ENCODE measurements around the gene STAU1. TPM values are rescaled to one million over a fixed set of nuclear protein-coding genes. Genes with fewer than 3 reads are reported as not detected.
"Not testable (repeated sequence)": the region's sequence is repeated elsewhere in the genome, so short reads cannot be mapped to it uniquely, and the experiment has no call there.

STAU1 gene
- total and polyA plus RNA-seq, 2 experiments from 2014 or later: 59.4 to 78.2 TPM

GRCh38 chr20:49228676-49229075 is 40.5 kb upstream of the STAU1 start:
- Histone ChIP-seq H4K20me1 (ENCODE audit: insufficient read depth) (no peaks in the 10 kb centered on the region), H3K27ac (no peak overlapping the region), H3K9ac (no peak overlapping the region), H3K27me3 (replicated peaks; ENCODE audit: insufficient read depth) (no peaks in the 10 kb centered on the region), H3K79me2 (ENCODE audit: insufficient read depth) (no peaks in the 10 kb centered on the region), H3K9me3 (ENCODE audit: low read depth) (no peaks in the 10 kb centered on the region), H3K4me2 (ENCODE audit: unreplicated experiment) (no peak overlapping the region), H3K4me3 (no peak overlapping the region), H3F3A (ENCODE audit: insufficient read depth) (no peaks in the 10 kb centered on the region), H3K9me2 (ENCODE audit: insufficient read depth) (no peaks in the 10 kb centered on the region), H3K36me3 (ENCODE audit: low read depth) (peaks cover 42% of the 10 kb centered on the region), H2AFZ (no peak overlapping the region), H3K4me1 (ENCODE audit: insufficient read depth) (peaks cover 6% of the 10 kb centered on the region)
- no peak for DNase-seq
- in situ Hi-C loops (cut with MboI): no loop called here
- TF ChIP-seq EZH2 (IDR thresholded peaks at IDR 0.05; ENCODE audit: insufficient read depth, poor library complexity, severe bottlenecking): no peak
- no peak for TF ChIP-seq EZH2phosphoT487 (IDR thresholded peaks at IDR 0.05; ENCODE audit: insufficient read depth, low read depth)
- WGBS, 2 experiments (ENCODE audit: low coverage in 1 of 2, low lambda C conversion rate in 2 of 2, missing lambda C conversion rate in 2 of 2): 86 to 94% methylated on average over 8 to 9 of the region's 9 CpGs

- no peaks in the 10 kb centered on the region for H3F3A ChIP-seq (ENCODE audit: insufficient read depth)
- in situ Hi-C loops (cut with MboI): no loop called here
- H3K4me2 ChIP-seq (ENCODE audit: unreplicated experiment): no peak overlapping the region
- 82 to 83% methylated on average over 7 of the region's 7 CpGs for WGBS, 2 experiments (ENCODE audit: low coverage in 1 of 2, low lambda C conversion rate in 2 of 2, missing lambda C conversion rate in 2 of 2)
- TF ChIP-seq EZH2 (IDR thresholded peaks at IDR 0.05; ENCODE audit: insufficient read depth, poor library complexity, severe bottlenecking) (no peak), EZH2phosphoT487 (IDR thresholded peaks at IDR 0.05; ENCODE audit: insufficient read depth, low read depth) (no peak)
- H3K36me3 ChIP-seq (ENCODE audit: low read depth): peaks cover 53% of the 10 kb centered on the region
- no peaks in the 10 kb centered on the region for H3K9me3 ChIP-seq (ENCODE audit: low read depth)
- peaks cover 15% of the 10 kb centered on the region for H3K79me2 ChIP-seq (ENCODE audit: insufficient read depth)
- H3K27ac ChIP-seq: no peak overlapping the region
- no peaks in the 10 kb centered on the region for H3K9me2 ChIP-seq (ENCODE audit: insufficient read depth)
- no peak overlapping the region for H3K9ac ChIP-seq
- no peaks in the 10 kb centered on the region for H3K27me3 ChIP-seq (replicated peaks; ENCODE audit: insufficient read depth)
- H3K4me3 ChIP-seq: no peak overlapping the region
- no peaks in the 10 kb centered on the region for H4K20me1 ChIP-seq (ENCODE audit: insufficient read depth)
- no peak overlapping the region for H2AFZ ChIP-seq
- DNase-seq: no peak
- peaks cover 6% of the 10 kb centered on the region for H3K4me1 ChIP-seq (ENCODE audit: insufficient read depth)
Observed at GRCh38 chr20:49225896-49226295, 37.8 kb upstream of the STAU1 start.

GRCh38 chr20:49219924-49220831 is 32.0 kb upstream of the STAU1 start:
- in situ Hi-C loops (cut with MboI): no loop called here
- WGBS, 2 experiments (ENCODE audit: low coverage in 1 of 2, low lambda C conversion rate in 2 of 2, missing lambda C conversion rate in 2 of 2): 68 to 69% methylated on average over 28 of the region's 28 CpGs
- TF ChIP-seq EZH2phosphoT487 (IDR thresholded peaks at IDR 0.05; ENCODE audit: insufficient read depth, low read depth) (no peak), EZH2 (IDR thresholded peaks at IDR 0.05; ENCODE audit: insufficient read depth, poor library complexity, severe bottlenecking) (no peak)

GRCh38 chr20:49219091-49219923 is 31.2 kb upstream of the STAU1 start, which contains the start of gene DDX27:
DDX27 (plus strand) TSS chr20:49219416; CDS start chr20:49219449, 33 bp downstream.
- H3K4me1 ChIP-seq (ENCODE audit: insufficient read depth): peaks cover 14% of the 10 kb centered on the region
- in situ Hi-C loops (cut with MboI): no loop called here

More at GRCh38 chr20:49219924-49220831, 32.0 kb upstream of the STAU1 start:
- H3K79me2 ChIP-seq (ENCODE audit: insufficient read depth): peaks cover 31% of the 10 kb centered on the region
- DNase-seq: peak; percentile 16
- H3K9me2 ChIP-seq (ENCODE audit: insufficient read depth): no peaks in the 10 kb centered on the region
- peaks cover 25% of the 10 kb centered on the region; the same call in 1 of the 2 replicates for H3K36me3 ChIP-seq (ENCODE audit: low read depth)
- peaks cover 14% of the 10 kb centered on the region for H3K4me1 ChIP-seq (ENCODE audit: insufficient read depth)
- peak overlapping the region; percentile 93 for H2AFZ ChIP-seq
- H3K4me3 ChIP-seq: peak overlapping the region; percentile 100
- peak overlapping the region; percentile 87 for H3K9ac ChIP-seq
- no peaks in the 10 kb centered on the region for H4K20me1 ChIP-seq (ENCODE audit: insufficient read depth)
- peak overlapping the region; percentile 97 for H3K4me2 ChIP-seq (ENCODE audit: unreplicated experiment)
- no peaks in the 10 kb centered on the region for H3K9me3 ChIP-seq (ENCODE audit: low read depth)
- no peaks in the 10 kb centered on the region for H3K27me3 ChIP-seq (replicated peaks; ENCODE audit: insufficient read depth)
- no peak overlapping the region for H3K27ac ChIP-seq
- no peaks in the 10 kb centered on the region for H3F3A ChIP-seq (ENCODE audit: insufficient read depth)

GRCh38 chr20:49218739-49219090 is 30.6 kb upstream of the STAU1 start:
- Histone ChIP-seq H3K4me1 (ENCODE audit: insufficient read depth) (peaks cover 14% of the 10 kb centered on the region), H3K36me3 (ENCODE audit: low read depth) (peaks cover 15% of the 10 kb centered on the region; the same call in 1 of the 2 replicates), H2AFZ (peak overlapping the region; percentile 93), H3K4me2 (ENCODE audit: unreplicated experiment) (peak overlapping the region; percentile 80), H3K79me2 (ENCODE audit: insufficient read depth) (peaks cover 31% of the 10 kb centered on the region), H3K27ac (peak overlapping the region; percentile 59), H3K4me3 (peak overlapping the region; percentile 100), H3K9ac (peak overlapping the region; percentile 87)
- H3K9me3 ChIP-seq (ENCODE audit: low read depth); H3F3A ChIP-seq (ENCODE audit: insufficient read depth); H3K27me3 ChIP-seq (replicated peaks; ENCODE audit: insufficient read depth); in situ Hi-C loops (cut with MboI); H4K20me1 ChIP-seq (ENCODE audit: insufficient read depth); H3K9me2 ChIP-seq (ENCODE audit: insufficient read depth); DNase-seq: not testable (repeated sequence)
- WGBS, 2 experiments (ENCODE audit: low coverage in 1 of 2, low lambda C conversion rate in 2 of 2, missing lambda C conversion rate in 2 of 2): 52 to 62% methylated on average over 13 of the region's 13 CpGs

More at GRCh38 chr20:49219091-49219923, 31.2 kb upstream of the STAU1 start, which contains the start of gene DDX27:
- H3K9me3 ChIP-seq (ENCODE audit: low read depth): no peaks in the 10 kb centered on the region
- no peaks in the 10 kb centered on the region for H4K20me1 ChIP-seq (ENCODE audit: insufficient read depth)
- no peaks in the 10 kb centered on the region for H3K9me2 ChIP-seq (ENCODE audit: insufficient read depth)
- WGBS, 2 experiments (ENCODE audit: low coverage in 1 of 2, low lambda C conversion rate in 2 of 2, missing lambda C conversion rate in 2 of 2): 1 to 2% methylated on average over 45 to 46 of the region's 46 CpGs
- no peaks in the 10 kb centered on the region for H3K27me3 ChIP-seq (replicated peaks; ENCODE audit: insufficient read depth)
- no peaks in the 10 kb centered on the region for H3F3A ChIP-seq (ENCODE audit: insufficient read depth)
- H3K27ac ChIP-seq: peak within 1 kb of the TSS; percentile 59
- H3K36me3 ChIP-seq (ENCODE audit: low read depth): peaks cover 16% of the 10 kb centered on the region; the same call in 1 of the 2 replicates
- peak; percentile 99 for DNase-seq
- H3K9ac ChIP-seq: peak within 1 kb of the TSS; percentile 87
- peak within 1 kb of the TSS; percentile 93 for H2AFZ ChIP-seq
- H3K4me3 ChIP-seq: peak within 1 kb of the TSS; percentile 100
- TF ChIP-seq EZH2phosphoT487 (IDR thresholded peaks at IDR 0.05; ENCODE audit: insufficient read depth, low read depth): no peak
- TF ChIP-seq EZH2 (IDR thresholded peaks at IDR 0.05; ENCODE audit: insufficient read depth, poor library complexity, severe bottlenecking): no peak
- H3K79me2 ChIP-seq (ENCODE audit: insufficient read depth): peaks cover 31% of the 10 kb centered on the region
- H3K4me2 ChIP-seq (ENCODE audit: unreplicated experiment): peak within 1 kb of the TSS; percentile 97

Measured in GM23248 (cell line).